ENCODE measurements around the gene UBXN1. TPM values are rescaled to one million over a fixed set of nuclear protein-coding genes. Genes with fewer than 3 reads are reported as not detected.

The UBXN1 gene
- total RNA-seq, 1 donor from 2014 or later = 60.2 TPM

GRCh38 chr11:62712276-62712812, 33.5 kb upstream of the UBXN1 start:
- H3K27me3 ChIP-seq = no peaks in the 10 kb centered on the region
- intact Hi-C loops (cut with DNase I) = no loop called here
- no peak for TF ChIP-seq CTCF (IDR thresholded peaks at IDR 0.05)
- H3K27ac ChIP-seq = no peak overlapping the region
- peaks cover 4 to 13% of the 10 kb centered on the region in 2 donors for H3K4me1 ChIP-seq
- peaks cover 54 to 66% of the 10 kb centered on the region in 2 donors for H3K36me3 ChIP-seq
- H3K9me3 ChIP-seq = no peaks in the 10 kb centered on the region
- DNase-seq (ENCODE audit: low spot score in 2 of 2) = no peak
- no peak overlapping the region for H3K4me3 ChIP-seq

- TF ChIP-seq CTCF (IDR thresholded peaks at IDR 0.05) = peak in 1 of 3 experiments; percentile 5
- Histone ChIP-seq H3K27ac (peak overlapping the region; percentile 91 to 94), H3K9me3 (no peaks in the 10 kb centered on the region), H3K4me3 (peak overlapping the region; percentile 56 to 75), H3K4me1 (peaks cover 8 to 21% of the 10 kb centered on the region in 2 donors), H3K36me3 (peaks cover 32 to 42% of the 10 kb centered on the region in 2 donors), H3K27me3 (no peaks in the 10 kb centered on the region)
- intact Hi-C loops (cut with DNase I) = no loop called here
- no peak for DNase-seq (ENCODE audit: low spot score in 2 of 2)
Observed at GRCh38 chr11:62710001-62710345, 31.1 kb upstream of the UBXN1 start.

- peak; percentile 96 to 99 for DNase-seq (ENCODE audit: low spot score in 2 of 2)
- intact Hi-C loops (cut with DNase I) = loop anchor here (1.0 to 5.0 kb wide), 5 partner anchors 18 to 123 kb away; partner anchors contain the start of genes C11orf98, CSKMT, HNRNPUL2 and STX5
- Histone ChIP-seq H3K27me3 (no peaks in the 10 kb centered on the region), H3K27ac (peak overlapping the region; percentile 91 to 94), H3K9me3 (no peaks in the 10 kb centered on the region), H3K36me3 (peaks cover 27 to 37% of the 10 kb centered on the region in 2 donors), H3K4me3 (peak overlapping the region; percentile 56 to 75), H3K4me1 (peaks cover 8 to 21% of the 10 kb centered on the region in 2 donors)
- peak in 1 of 3 experiments; percentile 21 for TF ChIP-seq CTCF (IDR thresholded peaks at IDR 0.05)
Observed at GRCh38 chr11:62709247-62710000, 30.6 kb upstream of the UBXN1 start.

- intact Hi-C loops (cut with DNase I) = loop anchor here (1.0 to 5.0 kb wide), 5 partner anchors 19 to 124 kb away; partner anchors contain the start of genes C11orf98, CSKMT, HNRNPUL2 and STX5
- Histone ChIP-seq H3K27ac (peak overlapping the region; percentile 91 to 94), H3K9me3 (no peaks in the 10 kb centered on the region), H3K4me1 (peaks cover 8 to 21% of the 10 kb centered on the region in 2 donors), H3K4me3 (peak overlapping the region; percentile 56 to 75), H3K27me3 (no peaks in the 10 kb centered on the region), H3K36me3 (peaks cover 21 to 31% of the 10 kb centered on the region in 2 donors)
- DNase-seq (ENCODE audit: low spot score in 2 of 2) = no peak
- TF ChIP-seq CTCF (IDR thresholded peaks at IDR 0.05) = no peak
Observed at GRCh38 chr11:62708793-62709192, 29.9 kb upstream of the UBXN1 start.

GRCh38 chr11:62708392-62708791, 29.5 kb upstream of the UBXN1 start:
- no peak for TF ChIP-seq CTCF (IDR thresholded peaks at IDR 0.05)
- H3K4me1 ChIP-seq = peaks cover 8 to 21% of the 10 kb centered on the region in 2 donors
- peaks cover 17 to 27% of the 10 kb centered on the region in 2 donors for H3K36me3 ChIP-seq
- H3K27me3 ChIP-seq = no peaks in the 10 kb centered on the region
- no peak for DNase-seq (ENCODE audit: low spot score in 2 of 2)
- no peaks in the 10 kb centered on the region for H3K9me3 ChIP-seq
- intact Hi-C loops (cut with DNase I) = loop anchor here (2.0 to 5.0 kb wide), 2 partner anchors 106 to 124 kb away; partner anchors contain the start of genes STX5 and TEX54
- H3K27ac ChIP-seq = peak overlapping the region; percentile 91 to 94
- peak overlapping the region; percentile 56 to 75 for H3K4me3 ChIP-seq
